Measurements from ENCODE around the gene KCTD19.
A peak's percentile ranks its signal among the peaks of the same experiment; 100 is the strongest.

The KCTD19 gene

GRCh38 chr16:67326115-67326471 lies 448 bp downstream of the KCTD19 start:
- no peak for DNase-seq (ENCODE audit: low read depth in 1 of 2, low spot score in 1 of 2)

GRCh38 chr16:67317853-67318252 lies 8.7 kb downstream of the KCTD19 start:
- no peak for DNase-seq (ENCODE audit: low read depth in 1 of 2, low spot score in 1 of 2)

GRCh38 chr16:67312719-67313118 lies 13.8 kb downstream of the KCTD19 start:
- no peak for DNase-seq (ENCODE audit: low read depth in 1 of 2, low spot score in 1 of 2)

GRCh38 chr16:67311607-67312488 lies 14.7 kb downstream of the KCTD19 start:
- peak in 1 of 2 donors; percentile 64 for DNase-seq (ENCODE audit: low read depth in 1 of 2, low spot score in 1 of 2)

GRCh38 chr16:67310561-67310960 lies 16.0 kb downstream of the KCTD19 start:
- no peak for DNase-seq (ENCODE audit: low read depth in 1 of 2, low spot score in 1 of 2)

- DNase-seq (ENCODE audit: low read depth in 1 of 2, low spot score in 1 of 2) = no peak
Observed at GRCh38 chr16:67305216-67306071, 21.1 kb downstream of the KCTD19 start.

- DNase-seq (ENCODE audit: low read depth in 1 of 2, low spot score in 1 of 2) = no peak
Observed at GRCh38 chr16:67304020-67304419, 22.5 kb downstream of the KCTD19 start.

GRCh38 chr16:67302970-67303369 lies 23.6 kb downstream of the KCTD19 start:
- DNase-seq (ENCODE audit: low read depth in 1 of 2, low spot score in 1 of 2) = no peak

GRCh38 chr16:67302076-67302475 lies 24.5 kb downstream of the KCTD19 start:
- no peak for DNase-seq (ENCODE audit: low read depth in 1 of 2, low spot score in 1 of 2)

GRCh38 chr16:67301080-67301782 lies 25.3 kb downstream of the KCTD19 start:
- no peak for DNase-seq (ENCODE audit: low read depth in 1 of 2, low spot score in 1 of 2)

GRCh38 chr16:67299269-67299668 lies 27.3 kb downstream of the KCTD19 start:
- no peak for DNase-seq (ENCODE audit: low read depth in 1 of 2, low spot score in 1 of 2)

GRCh38 chr16:67298277-67298676 lies 28.3 kb downstream of the KCTD19 start:
- no peak for DNase-seq (ENCODE audit: low read depth in 1 of 2, low spot score in 1 of 2)

GRCh38 chr16:67296420-67296819 lies 30.1 kb downstream of the KCTD19 start:
- DNase-seq (ENCODE audit: low read depth in 1 of 2, low spot score in 1 of 2) = no peak

GRCh38 chr16:67294938-67295361 lies 31.6 kb downstream of the KCTD19 start:
- no peak for DNase-seq (ENCODE audit: low read depth in 1 of 2, low spot score in 1 of 2)

GRCh38 chr16:67294171-67294757 lies 32.3 kb downstream of the KCTD19 start:
- DNase-seq (ENCODE audit: low read depth in 1 of 2, low spot score in 1 of 2) = no peak

- DNase-seq (ENCODE audit: low read depth in 1 of 2, low spot score in 1 of 2) = no peak
Observed at GRCh38 chr16:67291461-67291860, 35.1 kb downstream of the KCTD19 start.

- DNase-seq (ENCODE audit: low read depth in 1 of 2, low spot score in 1 of 2) = no peak
Observed at GRCh38 chr16:67287960-67288359, 38.6 kb downstream of the KCTD19 start.

- DNase-seq (ENCODE audit: low read depth in 1 of 2, low spot score in 1 of 2) = no peak
Observed at GRCh38 chr16:67286441-67287235, 39.9 kb downstream of the KCTD19 start.

- DNase-seq (ENCODE audit: low read depth in 1 of 2, low spot score in 1 of 2) = no peak
Observed at GRCh38 chr16:67284699-67285646, 41.6 kb downstream of the KCTD19 start.
